Pancreas (tissue), 10 donors: ENCODE results near the gene CCDC148. TPM values are rescaled to one million over a fixed set of nuclear protein-coding genes. Genes with fewer than 3 reads are reported as not detected.
"Not testable (repeated sequence)": the region's sequence is repeated elsewhere in the genome, so short reads cannot be mapped to it uniquely, and the experiment has no call there.

Source experiments
- ATAC-seq, 4 donors: fragments of 200-7000 bp; cut with Tn5 transposase; one replicate each; pipeline versions ENCODE4 v1.8.0 to v1.9.1; 2020; ENCODE audit warnings: mild to moderate bottlenecking in 4 of 4, moderate library complexity in 4 of 4
- DNase-seq, 6 donors: peaks; one replicate each; pipeline ENCODE4 v3.0.0-alpha.2; 2020
- FAIRE-seq: peaks from 2 replicates; lab custom pipeline; 2012; peaks lifted over from hg19 to GRCh38; lab: Jason Lieb, UNC
- H3K27ac ChIP-seq, 4 donors: fragments of 200-600 bp; sonication (generic); 1 replicate in 3 of 4; 2 replicates in 1 of 4; pipeline versions ENCODE4 v1.5.0 to v1.8.0; 2020
- H3K27me3 ChIP-seq, 4 donors: fragments of 200-600 bp; one replicate each; pipeline ENCODE4 v1.8.0; 2021
- H3K36me3 ChIP-seq, 3 donors: fragments of 200-600 bp; sonication (generic) in 1 of 3; one replicate each; pipeline versions ENCODE4 v1.5.0 to v1.8.0; 2020 to 2021
- H3K4me1 ChIP-seq, 3 donors: fragments of 200-600 bp; one replicate each; pipeline ENCODE4 v1.8.0; 2021
- H3K4me3 ChIP-seq, 4 donors: fragments of 200-600 bp; sonication (generic) in 2 of 4; one replicate each; pipeline versions ENCODE4 v1.5.0 to v1.8.0; 2020 to 2021
- H3K9me3 ChIP-seq, 4 donors: fragments of 200-600 bp; one replicate each; pipeline ENCODE4 v1.8.0; 2021
- whole genome bisulfite sequencing, 2 donors: extraction: QIAGEN DNeasy Blood & Tissue Kit; methylation state at CpG; one replicate each; pipeline ENCODE4 v1.1.7; 2013; 5-methylcytosine and 5-hydroxymethylcytosine counted together
- intact Hi-C, 3 donors: fragments of 100-400 bp; cut with DNase I; formaldehyde crosslinking; loops; one replicate each; pipeline versions ENCODE4 v1.11.1 to v1.14.2; 2022
- polyA plus RNA-seq, 2 donors: library from polyadenylated mRNA; stranded (reverse); fragments of 200-250 nt; gene quantifications; one replicate each; pipeline ENCODE4 v1.2.3, GENCODE V29; 2013
- total RNA-seq, 6 donors: library from RNA; stranded (reverse); fragmentation: NEBNext Ultra II Directional in 4 of 6; extraction: Animal tissue kit (Norgen Biotek cat#: 25700) in 4 of 6; gene quantifications; one replicate each; pipeline versions ENCODE4 v1.2.1 to v1.2.4, GENCODE V29; 2021 to 2023
- TF ChIP-seq, protein P1 (sequence below), 4 donors: fragments of 200-600 bp; sonication (generic) in 3 of 4; IDR thresholded peaks; one replicate each; pipeline versions ENCODE4 v1.5.0 to v1.8.0; 2021; ENCODE audit warnings: antibody characterized with exemption in 4 of 4
- donor health status: healthy with polysubstance abuse.
- donor health status: DM: no; HTN: no; CAD: no; lungs with moderate emphysema.
- donor health status: DM: no; HTN: no; CAD: no.
- donor health status: control.
- donor health status: control.
- donor health status: Bipolar disorder and iron deficiency.
- donor health status: DM: yes; HTN: yes; CAD: no.
- donor health status: DM: no; HTN: no; CAD: no.
- donor health status: DM: no; HTN: no; CAD: no.
- donor health status: DM: yes; HTN: yes; CAD: no.

Gene CCDC148
- total and polyA plus RNA-seq, 8 donors = 0.38 to 1.5 (median 0.79) TPM

DNA sequence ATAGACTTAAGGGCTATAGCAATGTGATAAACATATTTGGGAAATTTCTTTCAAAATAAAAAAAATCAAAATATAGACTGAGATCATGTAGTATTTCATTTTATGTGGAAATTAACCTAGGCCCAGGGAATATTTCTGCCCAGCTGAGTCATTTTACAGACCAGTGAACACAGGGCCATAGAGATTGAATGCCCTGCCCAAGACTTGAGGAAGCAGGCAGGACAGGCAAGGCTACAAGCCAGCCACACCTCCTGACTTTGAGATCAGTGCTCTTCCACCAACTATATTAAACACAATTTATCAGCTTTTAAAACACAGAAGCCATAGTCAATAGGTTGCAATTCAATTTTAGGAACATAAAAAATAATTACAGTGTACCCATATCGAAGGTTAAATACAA lies 12.9 kb downstream of the CCDC148 start:
- Histone ChIP-seq H3K4me1 (no peaks in the 10 kb centered on the region), H3K9me3 (no peaks in the 10 kb centered on the region), H3K36me3 (no peaks in the 10 kb centered on the region), H3K4me3 (no peak overlapping the region), H3K27ac (no peak overlapping the region), H3K27me3 (no peaks in the 10 kb centered on the region)
- intact Hi-C loops = no loop called here
- FAIRE-seq (no peak), DNase-seq (no peak), ATAC-seq (no peak)
- 90 to 94% methylated on average over 1 of the region's 1 CpG for WGBS, 2 donors
- TF ChIP-seq, protein P1, sequence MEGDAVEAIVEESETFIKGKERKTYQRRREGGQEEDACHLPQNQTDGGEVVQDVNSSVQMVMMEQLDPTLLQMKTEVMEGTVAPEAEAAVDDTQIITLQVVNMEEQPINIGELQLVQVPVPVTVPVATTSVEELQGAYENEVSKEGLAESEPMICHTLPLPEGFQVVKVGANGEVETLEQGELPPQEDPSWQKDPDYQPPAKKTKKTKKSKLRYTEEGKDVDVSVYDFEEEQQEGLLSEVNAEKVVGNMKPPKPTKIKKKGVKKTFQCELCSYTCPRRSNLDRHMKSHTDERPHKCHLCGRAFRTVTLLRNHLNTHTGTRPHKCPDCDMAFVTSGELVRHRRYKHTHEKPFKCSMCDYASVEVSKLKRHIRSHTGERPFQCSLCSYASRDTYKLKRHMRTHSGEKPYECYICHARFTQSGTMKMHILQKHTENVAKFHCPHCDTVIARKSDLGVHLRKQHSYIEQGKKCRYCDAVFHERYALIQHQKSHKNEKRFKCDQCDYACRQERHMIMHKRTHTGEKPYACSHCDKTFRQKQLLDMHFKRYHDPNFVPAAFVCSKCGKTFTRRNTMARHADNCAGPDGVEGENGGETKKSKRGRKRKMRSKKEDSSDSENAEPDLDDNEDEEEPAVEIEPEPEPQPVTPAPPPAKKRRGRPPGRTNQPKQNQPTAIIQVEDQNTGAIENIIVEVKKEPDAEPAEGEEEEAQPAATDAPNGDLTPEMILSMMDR (IDR thresholded peaks at IDR 0.05) = no peak

DNA sequence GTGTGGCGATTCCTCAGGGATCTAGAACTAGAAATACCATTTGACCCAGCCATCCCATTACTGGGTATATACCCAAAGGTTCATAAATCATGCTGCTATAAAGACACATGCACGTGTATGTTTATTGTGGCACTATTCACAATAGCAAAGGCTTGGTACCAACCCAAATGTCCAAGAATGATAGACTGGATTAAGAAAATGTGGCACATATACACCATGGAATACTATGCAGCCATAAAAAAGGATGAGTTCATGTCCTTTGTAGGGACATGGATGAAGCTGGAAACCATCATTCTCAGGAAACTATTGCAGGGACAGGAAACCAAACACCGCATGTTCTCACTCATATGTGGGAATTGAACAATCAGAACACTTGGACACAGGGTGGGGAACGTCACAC lies 17.5 kb downstream of the CCDC148 start:
- H3K4me1 ChIP-seq, H3K9me3 ChIP-seq, intact Hi-C loops, H3K4me3 ChIP-seq, H3K27ac ChIP-seq, H3K36me3 ChIP-seq, ATAC-seq, DNase-seq, H3K27me3 ChIP-seq, FAIRE-seq: not testable (repeated sequence)
- 87 to 94% methylated on average over 3 of the region's 4 CpGs for WGBS, 2 donors

DNA sequence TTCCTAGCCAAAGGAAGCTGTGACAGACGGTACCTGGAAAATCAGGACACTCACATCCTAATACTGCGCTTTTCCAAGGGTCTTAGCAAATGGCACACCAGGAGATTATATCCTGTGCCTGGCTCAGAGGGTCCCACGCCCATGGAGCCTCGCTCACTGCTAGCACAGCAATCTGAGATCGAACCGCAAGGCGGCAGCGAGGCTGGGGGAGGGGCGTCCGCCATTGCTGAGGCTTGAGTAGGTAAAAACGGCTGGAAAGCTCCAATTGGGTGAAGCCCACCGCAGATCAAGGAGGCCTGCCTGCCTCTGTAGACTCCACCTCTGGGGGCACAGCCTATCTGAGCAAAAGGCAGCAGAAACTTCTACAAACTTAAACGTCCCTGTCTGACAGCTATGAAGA lies 22.8 kb downstream of the CCDC148 start:
- H3K4me3 ChIP-seq, intact Hi-C loops, H3K27ac ChIP-seq, H3K9me3 ChIP-seq, H3K36me3 ChIP-seq, H3K4me1 ChIP-seq, FAIRE-seq, DNase-seq, ATAC-seq, H3K27me3 ChIP-seq: not testable (repeated sequence)
- 85 to 93% methylated on average over 13 of the region's 13 CpGs for WGBS, 2 donors

DNA sequence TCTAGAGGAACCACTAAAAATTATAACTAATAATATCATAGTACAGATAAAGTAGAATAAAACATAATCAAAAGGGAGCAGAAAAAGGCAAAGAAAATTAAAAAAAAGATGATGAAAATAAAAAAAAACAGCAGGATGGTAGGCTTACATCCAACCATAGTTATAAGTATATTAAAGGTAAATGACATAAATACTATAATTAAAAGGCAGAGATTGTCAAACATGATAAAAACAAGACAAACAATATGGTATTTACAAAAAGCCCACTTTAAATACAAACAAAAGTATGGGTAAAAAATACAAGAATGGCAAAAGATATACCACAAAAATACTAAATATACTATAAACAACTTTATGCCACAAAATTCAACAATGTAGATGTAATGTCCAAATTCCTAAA lies 24.4 kb downstream of the CCDC148 start:
- Histone ChIP-seq H3K9me3 (no peaks in the 10 kb centered on the region), H3K27ac (no peak overlapping the region), H3K27me3 (no peaks in the 10 kb centered on the region), H3K36me3 (no peaks in the 10 kb centered on the region), H3K4me3 (no peak overlapping the region), H3K4me1 (no peaks in the 10 kb centered on the region)
- DNase-seq = no peak
- ATAC-seq = no peak
- peak; percentile 79 for FAIRE-seq
- TF ChIP-seq, protein P1 (IDR thresholded peaks at IDR 0.05) = no peak
- intact Hi-C loops = no loop called here

DNA sequence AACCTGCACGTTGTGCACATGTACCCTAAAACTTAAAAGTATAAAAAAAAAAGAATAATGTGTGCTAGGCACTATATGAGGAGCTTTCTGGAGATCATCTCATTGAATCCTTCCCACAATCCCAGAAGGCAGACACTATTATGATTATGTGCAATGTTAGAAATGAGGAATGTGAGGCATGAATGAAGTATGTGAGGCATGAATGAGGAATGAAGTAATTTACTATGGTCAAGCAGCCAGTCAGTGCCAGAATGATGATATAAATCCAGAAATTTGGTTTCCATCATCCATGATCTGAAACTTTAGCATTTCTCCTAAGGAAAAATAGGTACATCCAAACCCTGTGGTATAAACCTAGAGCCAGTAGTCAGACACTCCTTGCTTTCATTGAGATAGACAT lies 42.0 kb downstream of the CCDC148 start:
- Histone ChIP-seq H3K9me3 (no peaks in the 10 kb centered on the region), H3K4me3 (no peak overlapping the region), H3K36me3 (no peaks in the 10 kb centered on the region), H3K4me1 (no peaks in the 10 kb centered on the region), H3K27ac (no peak overlapping the region), H3K27me3 (no peaks in the 10 kb centered on the region)
- DNase-seq (no peak), FAIRE-seq (no peak), ATAC-seq (no peak)
- 77 to 86% methylated on average over 1 of the region's 1 CpG for WGBS, 2 donors
- TF ChIP-seq, protein P1 (IDR thresholded peaks at IDR 0.05) = no peak
- intact Hi-C loops = no loop called here

DNA sequence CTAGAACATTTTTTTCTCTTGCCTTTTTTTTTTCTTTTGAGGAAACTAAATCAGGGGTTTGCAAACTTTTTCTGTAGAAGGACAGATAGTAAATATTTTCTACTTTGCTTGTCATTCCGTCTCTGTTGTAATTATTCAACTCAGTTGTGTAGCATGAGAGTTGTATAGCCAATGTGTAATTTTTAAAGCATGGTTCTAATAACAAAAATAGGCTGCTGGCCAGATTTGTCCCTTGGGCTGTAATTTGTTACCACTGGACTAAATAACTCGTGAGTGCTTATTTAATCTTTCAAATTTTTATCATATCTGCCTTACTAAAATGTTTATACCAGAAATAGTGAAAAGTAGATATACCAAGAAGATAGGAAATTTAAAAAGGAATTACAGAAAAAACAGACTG lies 43.0 kb downstream of the CCDC148 start:
- DNase-seq = no peak
- H3K9me3 ChIP-seq = no peaks in the 10 kb centered on the region
- ATAC-seq = no peak
- TF ChIP-seq, protein P1 (IDR thresholded peaks at IDR 0.05) = no peak
- intact Hi-C loops = no loop called here
- WGBS, 2 donors = 47% methylated on average over 2 of the region's 2 CpGs
- FAIRE-seq = no peak
- no peaks in the 10 kb centered on the region for H3K36me3 ChIP-seq
- H3K4me1 ChIP-seq = no peaks in the 10 kb centered on the region
- no peak overlapping the region for H3K4me3 ChIP-seq
- H3K27ac ChIP-seq = no peak overlapping the region
- no peaks in the 10 kb centered on the region for H3K27me3 ChIP-seq
